HFFc6 (cell line): ENCODE results near the gene MRPL45. TPM values are rescaled to one million over a fixed set of nuclear protein-coding genes. Genes with fewer than 3 reads are reported as not detected.

Experiments
- DNase-seq: peaks from one replicate; pipeline ENCODE4 v3.0.0-alpha.2; 2018
- H3K27ac Mint-ChIP-seq: 2 replicates; pipeline ENCODE4 v1.8.0; 2020; ENCODE audit warnings: mild to moderate bottlenecking, mixed read lengths
- H3K27me3 Mint-ChIP-seq: 2 replicates; pipeline ENCODE4 v1.8.0; 2021; ENCODE audit warnings: mild to moderate bottlenecking, moderate library complexity, mixed read lengths; ENCODE audit not compliant: insufficient read depth
- H3K36me3 Mint-ChIP-seq: 2 replicates; pipeline ENCODE4 v1.8.0; 2021; ENCODE audit warnings: low read depth, mixed read lengths
- H3K4me1 Mint-ChIP-seq: 2 replicates; pipeline ENCODE4 v1.8.0; 2020; ENCODE audit warnings: low read depth, mixed read lengths
- H3K4me3 Mint-ChIP-seq: 2 replicates; pipeline ENCODE4 v1.8.0; 2020; ENCODE audit warnings: mild to moderate bottlenecking, moderate library complexity, mixed read lengths
- H3K9me3 Mint-ChIP-seq: 2 replicates; pipeline ENCODE4 v1.8.0; 2020; ENCODE audit warnings: mild to moderate bottlenecking, mixed read lengths
- total RNA-seq, 6 experiments: library from RNA; stranded (reverse); fragmentation: NEBNext Ultra II Directional; extraction: Animal tissue kit (Norgen Biotek cat#: 25700); gene quantifications; 2 replicates in 1 of 6; 3 replicates in 5 of 6; pipeline ENCODE4 v1.2.3, GENCODE V29; 2021
- TF ChIP-seq, protein P1 (sequence below): fragments of 200-600 bp; sonication (generic); IDR thresholded peaks from 2 replicates; pipeline ENCODE4 v1.5.0; 2021; ENCODE audit warnings: antibody characterized with exemption, mild to moderate bottlenecking

The MRPL45 gene
- total RNA-seq, 6 experiments from 2014 or later = 35.7 to 43.3 (median 42.1) TPM

DNA sequence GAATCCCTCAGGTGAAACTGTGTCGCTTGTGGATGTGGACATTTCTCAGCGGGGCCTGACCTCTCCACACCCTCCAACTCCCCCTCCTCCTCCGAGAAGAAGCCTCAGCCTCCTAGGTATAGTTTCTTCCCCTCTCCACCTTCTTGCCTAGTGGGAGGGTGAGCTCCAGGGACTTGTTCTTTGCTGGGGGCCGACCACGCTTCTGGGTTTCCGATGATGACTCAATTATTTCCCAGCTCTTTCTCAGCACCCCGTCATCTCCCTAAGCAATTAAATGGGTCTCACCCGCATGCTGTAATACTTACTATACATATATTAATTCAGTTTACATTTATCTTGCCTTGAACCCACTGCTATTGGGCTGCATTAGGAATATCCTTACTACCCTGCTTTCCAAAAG, 67.8 kb downstream of the MRPL45 start:
- Mint-ChIP-seq H3K4me1 (peaks cover 28% of the 10 kb centered on the region), H3K27me3 (peaks cover 3% of the 10 kb centered on the region; the same call in 1 of the 2 replicates), H3K4me3 (no peak overlapping the region), H3K27ac (no peak overlapping the region), H3K9me3 (no peaks in the 10 kb centered on the region), H3K36me3 (peaks cover 15% of the 10 kb centered on the region)
- TF ChIP-seq, protein P1, sequence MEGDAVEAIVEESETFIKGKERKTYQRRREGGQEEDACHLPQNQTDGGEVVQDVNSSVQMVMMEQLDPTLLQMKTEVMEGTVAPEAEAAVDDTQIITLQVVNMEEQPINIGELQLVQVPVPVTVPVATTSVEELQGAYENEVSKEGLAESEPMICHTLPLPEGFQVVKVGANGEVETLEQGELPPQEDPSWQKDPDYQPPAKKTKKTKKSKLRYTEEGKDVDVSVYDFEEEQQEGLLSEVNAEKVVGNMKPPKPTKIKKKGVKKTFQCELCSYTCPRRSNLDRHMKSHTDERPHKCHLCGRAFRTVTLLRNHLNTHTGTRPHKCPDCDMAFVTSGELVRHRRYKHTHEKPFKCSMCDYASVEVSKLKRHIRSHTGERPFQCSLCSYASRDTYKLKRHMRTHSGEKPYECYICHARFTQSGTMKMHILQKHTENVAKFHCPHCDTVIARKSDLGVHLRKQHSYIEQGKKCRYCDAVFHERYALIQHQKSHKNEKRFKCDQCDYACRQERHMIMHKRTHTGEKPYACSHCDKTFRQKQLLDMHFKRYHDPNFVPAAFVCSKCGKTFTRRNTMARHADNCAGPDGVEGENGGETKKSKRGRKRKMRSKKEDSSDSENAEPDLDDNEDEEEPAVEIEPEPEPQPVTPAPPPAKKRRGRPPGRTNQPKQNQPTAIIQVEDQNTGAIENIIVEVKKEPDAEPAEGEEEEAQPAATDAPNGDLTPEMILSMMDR = no peak
- DNase-seq = no peak

DNA sequence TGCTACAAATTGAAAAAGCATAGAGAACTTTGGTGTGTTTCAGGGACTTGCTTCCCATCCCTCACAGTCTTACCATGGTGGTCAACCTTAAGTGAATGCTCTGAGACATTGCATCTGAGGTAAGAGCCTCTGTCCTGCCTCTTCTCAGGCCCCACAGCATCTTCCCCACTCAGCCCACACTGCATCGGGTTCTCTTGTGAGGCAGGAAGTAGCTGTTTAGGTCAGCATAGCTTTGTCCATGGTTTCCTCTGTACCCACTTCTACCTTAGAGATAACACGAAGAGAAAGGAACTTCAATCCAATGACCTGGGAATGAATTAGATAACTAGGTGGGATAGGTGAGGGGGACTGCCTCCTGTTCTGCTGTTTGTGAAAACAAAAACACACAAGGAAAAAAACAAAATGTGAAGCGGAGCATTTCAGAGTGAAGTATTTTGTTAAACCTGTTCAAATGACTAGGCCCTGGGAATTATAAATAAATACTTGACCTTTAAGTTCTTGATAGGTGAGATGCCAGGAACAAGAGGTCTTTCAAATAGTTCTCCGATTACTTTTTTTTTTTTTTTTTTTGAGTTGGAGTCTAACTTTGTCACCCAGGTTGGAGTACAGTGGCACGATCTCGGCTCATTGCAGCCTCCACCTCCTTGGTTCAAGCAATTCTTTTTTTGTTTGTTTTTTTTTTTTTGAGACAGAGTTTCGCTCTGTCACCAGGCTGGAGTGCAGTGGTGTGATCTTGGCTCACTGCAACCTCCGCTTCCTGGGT, 72.3 kb downstream of the MRPL45 start:
- Mint-ChIP-seq H3K27me3 (peaks cover 3% of the 10 kb centered on the region; the same call in 1 of the 2 replicates), H3K27ac (no peak overlapping the region), H3K4me1 (peaks cover 8% of the 10 kb centered on the region; the same call in 1 of the 2 replicates), H3K9me3 (no peaks in the 10 kb centered on the region), H3K4me3 (no peak overlapping the region), H3K36me3 (peaks cover 30% of the 10 kb centered on the region)
- TF ChIP-seq, protein P1 = no peak
- DNase-seq = no peak

Other genes starting within 250 kb of the MRPL45 start
- 1 to 10 TPM in 2 of 6 experiments, under 1 TPM in 4; 0.41 to 1.6 (median 0.80) TPM for gene TBC1D3C, start 228.5 kb upstream of the MRPL45 start, total RNA-seq
- not detected for gene TBC1D3E, start 169.2 kb upstream of the MRPL45 start, total RNA-seq
- under 1 TPM in 2 of 6 experiments, not detected in 4; 0.10 to 0.26 TPM for gene TBC1D3, start 104.6 kb upstream of the MRPL45 start, total RNA-seq
- not detected for gene GPR179, start 46.8 kb downstream of the MRPL45 start, total RNA-seq
- 10 to 100 TPM in 5 of 6 experiments, 1 to 10 TPM in 1; 9.7 to 13.8 (median 11.1) TPM for gene SOCS7, start 54.7 kb downstream of the MRPL45 start, total RNA-seq
- gene ARHGAP23, start 131.3 kb downstream of the MRPL45 start, total RNA-seq = 100 to 1,000 TPM; 206 to 231 (median 224) TPM